WTC11 (cell line): ENCODE results near the gene PPP1R36. TPM values are rescaled to one million over a fixed set of nuclear protein-coding genes. Genes with fewer than 3 reads are reported as not detected.

Experiments used
- ATAC-seq: fragments of 200-7000 bp; cut with Tn5 transposase; 2 replicates; pipeline ENCODE4 v1.10.0; 2021; ENCODE audit warnings: mild to moderate bottlenecking, moderate library complexity
- CTCF ChIA-PET: fragments of 300-600 bp; sonication (Branson Sonifier 250); formaldehyde crosslinking; loops from one replicate; lab custom pipeline; 2021; ENCODE audit warnings: antibody characterized with exemption; lab: Charles Lee
- POLR2A ChIA-PET: fragments of 350-600 bp; sonication (Branson Sonifier 250); formaldehyde crosslinking; loops from one replicate; lab custom pipeline; 2021; ENCODE audit warnings: antibody characterized with exemption; lab: Charles Lee
- DNase-seq: peaks from one replicate; pipeline ENCODE4 v3.0.0; 2021; ENCODE audit warnings: low spot score
- H3K27ac Mint-ChIP-seq: 2 replicates; pipeline ENCODE4 v1.8.0; 2021; ENCODE audit warnings: mixed read lengths
- H3K27me3 Mint-ChIP-seq: 2 replicates; pipeline ENCODE4 v1.8.0; 2021; ENCODE audit warnings: low read depth, mild to moderate bottlenecking, moderate library complexity, mixed read lengths
- H3K36me3 Mint-ChIP-seq: 2 replicates; pipeline ENCODE4 v1.8.0; 2021; ENCODE audit warnings: mixed read lengths
- H3K4me1 Mint-ChIP-seq: 2 replicates; pipeline ENCODE4 v1.8.0; 2022; ENCODE audit warnings: mixed read lengths
- H3K4me3 Mint-ChIP-seq: 2 replicates; pipeline ENCODE4 v1.8.0; 2021; ENCODE audit warnings: mild to moderate bottlenecking, moderate library complexity, mixed read lengths
- H3K9me3 Mint-ChIP-seq: 2 replicates; pipeline ENCODE4 v1.8.0; 2021; ENCODE audit warnings: mixed read lengths
- ATF1 ChIP-seq: sonication (generic); formaldehyde crosslinking; IDR thresholded peaks from 2 replicates; pipeline ENCODE4 v1.8.1; 2023; ENCODE audit warnings: mild to moderate bottlenecking, moderate library complexity, missing genetic modification reagents
- CBFB ChIP-seq: sonication (generic); formaldehyde crosslinking; IDR thresholded peaks from 2 replicates; pipeline ENCODE4 v1.8.1; 2022; ENCODE audit warnings: mild to moderate bottlenecking, low read depth, missing genetic modification reagents
- ELF4 ChIP-seq: sonication (generic); formaldehyde crosslinking; IDR thresholded peaks from 2 replicates; pipeline ENCODE4 v1.8.1; 2022; ENCODE audit warnings: low read depth, mild to moderate bottlenecking, moderate library complexity, missing genetic modification reagents
- FOXP1 ChIP-seq: sonication (generic); formaldehyde crosslinking; IDR thresholded peaks from 2 replicates; pipeline ENCODE4 v1.8.0; 2022; ENCODE audit warnings: missing genetic modification reagents, mild to moderate bottlenecking, moderate library complexity, borderline replicate concordance
- NFYB ChIP-seq: sonication (generic); formaldehyde crosslinking; conservative IDR thresholded peaks from 2 replicates; pipeline ENCODE4 v1.8.0; 2022; ENCODE audit warnings: low read depth, missing genetic modification reagents
- NR3C1 ChIP-seq: sonication (generic); formaldehyde crosslinking; conservative IDR thresholded peaks from 2 replicates; pipeline ENCODE4 v1.8.1; 2023; ENCODE audit warnings: low read depth, mild to moderate bottlenecking, missing genetic modification reagents
- RORB ChIP-seq: fragments of 250-450 bp; sonication (Bioruptor Pico); IDR thresholded peaks from 2 replicates; pipeline ENCODE4 v1.9.0; 2021; ENCODE audit warnings: mild to moderate bottlenecking
- SP1 ChIP-seq: sonication (generic); formaldehyde crosslinking; conservative IDR thresholded peaks from 2 replicates; pipeline ENCODE4 v1.8.1; 2022; ENCODE audit warnings: missing genetic modification reagents
- USF2 ChIP-seq: sonication (generic); formaldehyde crosslinking; IDR thresholded peaks from 2 replicates; pipeline ENCODE4 v1.8.1; 2023; ENCODE audit warnings: mild to moderate bottlenecking, missing genetic modification reagents, moderate library complexity
- ZMAT4 ChIP-seq: fragments of 250-450 bp; sonication (Bioruptor Pico); IDR thresholded peaks from 2 replicates; pipeline ENCODE4 v1.9.0; 2021; ENCODE audit warnings: mild to moderate bottlenecking
- ZNF281 ChIP-seq: sonication (generic); formaldehyde crosslinking; IDR thresholded peaks from 2 replicates; pipeline ENCODE4 v1.8.0; 2023; ENCODE audit warnings: mild to moderate bottlenecking, missing genetic modification reagents
- ZNF416 ChIP-seq: fragments of 250-450 bp; sonication (Bioruptor Pico); IDR thresholded peaks from 2 replicates; pipeline ENCODE4 v1.9.0; 2021; ENCODE audit warnings: mild to moderate bottlenecking, inconsistent platforms
- ZNF423 ChIP-seq: fragments of 250-450 bp; sonication (Bioruptor Pico); IDR thresholded peaks from 2 replicates; pipeline ENCODE4 v2.1.2; 2022; ENCODE audit warnings: mild to moderate bottlenecking, moderate library complexity
- total RNA-seq: library from RNA; stranded (reverse); gene quantifications from 3 replicates; pipeline ENCODE4 v1.2.3, GENCODE V29; 2021
- TF ChIP-seq, protein P1 (sequence below): sonication (generic); formaldehyde crosslinking; IDR thresholded peaks from 2 replicates; pipeline ENCODE4 v1.8.1; 2022; ENCODE audit warnings: mild to moderate bottlenecking, moderate library complexity, missing genetic modification reagents
- TF ChIP-seq, protein P2 (sequence below): sonication (generic); formaldehyde crosslinking; IDR thresholded peaks from 2 replicates; pipeline ENCODE4 v1.8.1; 2023; ENCODE audit warnings: mild to moderate bottlenecking, missing genetic modification reagents

PPP1R36 gene
- total RNA-seq, 1 experiment from 2014 or later = 0.70 TPM

DNA sequence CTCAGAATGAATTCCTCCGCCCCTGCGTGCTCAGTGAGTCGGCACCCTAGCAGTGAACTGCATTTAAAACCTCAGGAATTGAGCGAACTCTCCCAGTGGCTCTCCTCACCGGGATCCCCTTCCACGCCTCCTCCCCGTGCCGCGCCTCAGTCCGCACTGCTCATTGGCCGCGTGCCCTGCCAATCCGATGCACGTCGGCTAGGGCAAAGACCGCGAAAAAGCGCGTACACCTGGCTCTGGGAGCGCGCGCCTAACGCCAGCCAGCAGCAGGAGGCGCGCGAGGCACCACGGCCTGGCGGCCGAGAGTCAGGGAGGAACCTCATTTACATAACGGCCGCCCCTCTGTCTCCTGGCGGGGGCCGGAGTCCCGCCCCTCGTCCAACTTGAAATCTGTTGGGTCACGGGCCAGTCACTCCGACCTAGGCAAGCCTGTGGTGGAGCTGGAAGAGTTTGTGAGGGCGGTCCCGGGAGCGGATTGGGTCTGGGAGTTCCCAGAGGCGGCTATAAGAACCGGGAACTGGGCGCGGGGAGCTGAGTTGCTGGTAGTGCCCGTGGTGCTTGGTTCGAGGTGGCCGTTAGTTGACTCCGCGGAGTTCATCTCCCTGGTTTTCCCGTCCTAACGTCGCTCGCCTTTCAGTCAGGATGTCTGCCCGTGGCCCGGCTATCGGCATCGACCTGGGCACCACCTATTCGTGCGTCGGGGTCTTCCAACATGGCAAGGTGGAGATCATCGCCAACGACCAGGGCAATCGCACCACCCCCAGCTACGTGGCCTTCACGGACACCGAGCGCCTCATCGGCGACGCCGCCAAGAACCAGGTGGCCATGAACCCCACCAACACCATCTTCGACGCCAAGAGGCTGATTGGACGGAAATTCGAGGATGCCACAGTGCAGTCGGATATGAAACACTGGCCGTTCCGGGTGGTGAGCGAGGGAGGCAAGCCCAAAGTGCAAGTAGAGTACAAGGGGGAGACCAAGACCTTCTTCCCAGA is 9.3 kb upstream of the PPP1R36 start, which contains the start of gene HSPA2 (continued):
- peak; percentile 54 for TF ChIP-seq USF2

DNA sequence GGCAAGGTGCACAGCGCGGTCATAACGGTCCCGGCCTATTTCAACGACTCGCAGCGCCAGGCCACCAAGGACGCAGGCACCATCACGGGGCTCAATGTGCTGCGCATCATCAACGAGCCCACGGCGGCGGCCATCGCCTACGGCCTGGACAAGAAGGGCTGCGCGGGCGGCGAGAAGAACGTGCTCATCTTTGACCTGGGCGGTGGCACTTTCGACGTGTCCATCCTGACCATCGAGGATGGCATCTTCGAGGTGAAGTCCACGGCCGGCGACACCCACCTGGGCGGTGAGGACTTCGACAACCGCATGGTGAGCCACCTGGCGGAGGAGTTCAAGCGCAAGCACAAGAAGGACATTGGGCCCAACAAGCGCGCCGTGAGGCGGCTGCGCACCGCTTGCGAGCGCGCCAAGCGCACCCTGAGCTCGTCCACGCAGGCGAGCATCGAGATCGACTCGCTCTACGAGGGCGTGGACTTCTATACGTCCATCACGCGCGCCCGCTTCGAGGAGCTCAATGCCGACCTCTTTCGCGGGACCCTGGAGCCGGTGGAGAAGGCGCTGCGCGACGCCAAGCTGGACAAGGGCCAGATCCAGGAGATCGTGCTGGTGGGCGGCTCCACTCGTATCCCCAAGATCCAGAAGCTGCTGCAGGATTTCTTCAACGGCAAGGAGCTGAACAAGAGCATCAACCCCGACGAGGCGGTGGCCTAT is 8.3 kb upstream of the PPP1R36 start:
- DNase-seq = no peak
- Mint-ChIP-seq H3K27me3 (peaks cover 20% of the 10 kb centered on the region), H3K9me3 (peaks cover 19% of the 10 kb centered on the region), H3K4me1 (peaks cover 42% of the 10 kb centered on the region)
- TF ChIP-seq ELF4 (CRISPR knock-in tag) = no peak
- no peak for TF ChIP-seq ATF1
- TF ChIP-seq, protein P1, sequence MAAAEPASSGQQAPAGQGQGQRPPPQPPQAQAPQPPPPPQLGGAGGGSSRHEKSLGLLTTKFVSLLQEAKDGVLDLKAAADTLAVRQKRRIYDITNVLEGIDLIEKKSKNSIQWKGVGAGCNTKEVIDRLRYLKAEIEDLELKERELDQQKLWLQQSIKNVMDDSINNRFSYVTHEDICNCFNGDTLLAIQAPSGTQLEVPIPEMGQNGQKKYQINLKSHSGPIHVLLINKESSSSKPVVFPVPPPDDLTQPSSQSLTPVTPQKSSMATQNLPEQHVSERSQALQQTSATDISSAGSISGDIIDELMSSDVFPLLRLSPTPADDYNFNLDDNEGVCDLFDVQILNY (CRISPR knock-in tag) = peak; percentile 5; the same call in 1 of the 2 replicates
- TF ChIP-seq NR3C1 (CRISPR knock-in tag) = no peak
- TF ChIP-seq FOXP1 = 0 out of 2 replicates have a peak, but pooled peaks have one; percentile 17
- TF ChIP-seq, all 79 proteins: peak for 2
- Mint-ChIP-seq H3K27ac (no peak overlapping the region), H3K4me3 (peak overlapping the region; percentile 65), H3K36me3 (peaks cover 25% of the 10 kb centered on the region)
- POLR2A ChIA-PET = interaction anchor here (1.3 kb wide), 1 partner anchor 154 kb away, joined by 6 read pairs; the partner anchor contains the start of gene MTHFD1
- CTCF ChIA-PET = interaction anchor here (4.1 kb wide), 1 partner anchor 95 kb away, joined by 16 read pairs; no protein-coding TSS in a partner anchor
- no peak for ATAC-seq

DNA sequence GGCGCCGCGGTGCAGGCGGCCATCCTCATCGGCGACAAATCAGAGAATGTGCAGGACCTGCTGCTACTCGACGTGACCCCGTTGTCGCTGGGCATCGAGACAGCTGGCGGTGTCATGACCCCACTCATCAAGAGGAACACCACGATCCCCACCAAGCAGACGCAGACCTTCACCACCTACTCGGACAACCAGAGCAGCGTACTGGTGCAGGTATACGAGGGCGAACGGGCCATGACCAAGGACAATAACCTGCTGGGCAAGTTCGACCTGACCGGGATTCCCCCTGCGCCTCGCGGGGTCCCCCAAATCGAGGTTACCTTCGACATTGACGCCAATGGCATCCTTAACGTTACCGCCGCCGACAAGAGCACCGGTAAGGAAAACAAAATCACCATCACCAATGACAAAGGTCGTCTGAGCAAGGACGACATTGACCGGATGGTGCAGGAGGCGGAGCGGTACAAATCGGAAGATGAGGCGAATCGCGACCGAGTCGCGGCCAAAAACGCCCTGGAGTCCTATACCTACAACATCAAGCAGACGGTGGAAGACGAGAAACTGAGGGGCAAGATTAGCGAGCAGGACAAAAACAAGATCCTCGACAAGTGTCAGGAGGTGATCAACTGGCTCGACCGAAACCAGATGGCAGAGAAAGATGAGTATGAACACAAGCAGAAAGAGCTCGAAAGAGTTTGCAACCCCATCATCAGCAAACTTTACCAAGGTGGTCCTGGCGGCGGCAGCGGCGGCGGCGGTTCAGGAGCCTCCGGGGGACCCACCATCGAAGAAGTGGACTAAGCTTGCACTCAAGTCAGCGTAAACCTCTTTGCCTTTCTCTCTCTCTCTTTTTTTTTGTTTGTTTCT is 7.6 kb upstream of the PPP1R36 start:
- peak overlapping the region; percentile 17; the same call in 1 of the 2 replicates for H3K27ac Mint-ChIP-seq

DNA sequence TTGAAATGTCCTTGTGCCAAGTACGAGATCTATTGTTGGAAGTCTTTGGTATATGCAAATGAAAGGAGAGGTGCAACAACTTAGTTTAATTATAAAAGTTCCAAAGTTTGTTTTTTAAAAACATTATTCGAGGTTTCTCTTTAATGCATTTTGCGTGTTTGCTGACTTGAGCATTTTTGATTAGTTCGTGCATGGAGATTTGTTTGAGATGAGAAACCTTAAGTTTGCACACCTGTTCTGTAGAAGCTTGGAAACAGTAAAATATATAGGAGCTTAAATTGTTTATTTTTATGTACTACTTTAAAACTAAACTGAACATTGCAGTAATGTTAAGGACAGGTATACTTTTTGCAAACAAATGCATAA is 6.9 kb upstream of the PPP1R36 start:
- DNase-seq = no peak
- H3K27ac Mint-ChIP-seq = no peak overlapping the region; the same call in 1 of the 2 replicates
- H3K36me3 Mint-ChIP-seq = peaks cover 25% of the 10 kb centered on the region
- H3K27me3 Mint-ChIP-seq = peaks cover 20% of the 10 kb centered on the region
- H3K4me1 Mint-ChIP-seq = peaks cover 42% of the 10 kb centered on the region
- TF ChIP-seq ZNF281 (CRISPR knock-in tag) (no peak), RORB (no peak), ZNF416 (CRISPR knock-in tag) (no peak), ZNF423 (CRISPR knock-in tag) (no peak), NR3C1 (CRISPR knock-in tag) (no peak)
- ATAC-seq = no peak
- peaks cover 19% of the 10 kb centered on the region for H3K9me3 Mint-ChIP-seq
- POLR2A ChIA-PET = interaction anchor here (0.6 kb wide), 1 partner anchor 14 kb away, joined by 3 read pairs; no protein-coding TSS in a partner anchor
- peak overlapping the region; percentile 65 for H3K4me3 Mint-ChIP-seq
- CTCF ChIA-PET = interaction anchor here (1.0 to 4.1 kb wide), 3 partner anchors 32 to 110 kb away, joined by 3 to 16 read pairs (median 4); no protein-coding TSS in a partner anchor

More for the DNA sequence above, 7.6 kb upstream of the PPP1R36 start:
- ChIA-PET CTCF (interaction anchor here (1.0 to 4.1 kb wide), 3 partner anchors 31 to 109 kb away, joined by 3 to 16 read pairs (median 4); no protein-coding TSS in a partner anchor), POLR2A (interaction anchor here (0.6 kb wide), 1 partner anchor 14 kb away, joined by 3 read pairs; no protein-coding TSS in a partner anchor)
- no peak for DNase-seq
- Mint-ChIP-seq H3K4me3 (peak overlapping the region; percentile 65), H3K9me3 (peaks cover 19% of the 10 kb centered on the region), H3K4me1 (peaks cover 42% of the 10 kb centered on the region), H3K36me3 (peaks cover 25% of the 10 kb centered on the region), H3K27me3 (peaks cover 20% of the 10 kb centered on the region)
- ATAC-seq = no peak
- TF ChIP-seq SP1 (no peak), ZMAT4 (CRISPR knock-in tag) (no peak), NFYB (CRISPR knock-in tag) (no peak), CBFB (CRISPR knock-in tag) (no peak)
- TF ChIP-seq, protein P2, sequence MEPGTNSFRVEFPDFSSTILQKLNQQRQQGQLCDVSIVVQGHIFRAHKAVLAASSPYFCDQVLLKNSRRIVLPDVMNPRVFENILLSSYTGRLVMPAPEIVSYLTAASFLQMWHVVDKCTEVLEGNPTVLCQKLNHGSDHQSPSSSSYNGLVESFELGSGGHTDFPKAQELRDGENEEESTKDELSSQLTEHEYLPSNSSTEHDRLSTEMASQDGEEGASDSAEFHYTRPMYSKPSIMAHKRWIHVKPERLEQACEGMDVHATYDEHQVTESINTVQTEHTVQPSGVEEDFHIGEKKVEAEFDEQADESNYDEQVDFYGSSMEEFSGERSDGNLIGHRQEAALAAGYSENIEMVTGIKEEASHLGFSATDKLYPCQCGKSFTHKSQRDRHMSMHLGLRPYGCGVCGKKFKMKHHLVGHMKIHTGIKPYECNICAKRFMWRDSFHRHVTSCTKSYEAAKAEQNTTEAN (CRISPR knock-in tag) = no peak
